Peyer's patch (tissue), 4 donors: ENCODE data around the gene ERP44.

ENCODE experiments used
- POLR2A ChIP-seq, 2 donors: fragments of 450-650 bp; IDR thresholded peaks; one replicate each; pipeline ENCODE4 v1.5.1; 2017; ENCODE audit warnings: antibody characterized with exemption in 2 of 2, mild to moderate bottlenecking in 2 of 2, moderate library complexity in 2 of 2
- TF ChIP-seq, protein P1 (sequence below), 6 experiments: fragments of 450-650 bp in 4 of 6; fragments of 200-600 bp in 2 of 6; sonication (generic) in 1 of 6; IDR thresholded peaks; one replicate each; pipeline ENCODE4 v1.5.1; 2017 to 2019; ENCODE audit warnings: antibody characterized with exemption in 6 of 6, mild to moderate bottlenecking in 3 of 6, moderate library complexity in 1 of 6

DNA sequence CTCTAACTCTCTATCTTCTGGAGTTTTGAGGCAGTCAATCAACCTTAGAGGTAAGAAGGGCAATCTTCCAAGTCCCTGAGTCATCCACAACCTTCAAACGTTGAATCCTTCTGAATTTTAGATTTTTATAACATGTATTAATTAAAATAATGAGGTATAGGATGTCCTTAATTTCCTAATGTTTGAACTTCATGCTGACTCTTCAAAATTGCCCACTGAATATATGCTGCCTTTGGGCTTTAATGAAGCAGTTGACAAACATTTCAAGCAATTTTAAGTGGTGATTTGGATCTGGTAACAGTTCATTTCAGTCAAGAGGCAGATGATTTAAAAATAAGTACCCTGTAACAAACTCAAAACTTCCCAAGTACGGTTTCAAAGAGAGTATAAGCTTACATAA lies 26.0 kb downstream of the ERP44 start:
- TF ChIP-seq, protein P1, sequence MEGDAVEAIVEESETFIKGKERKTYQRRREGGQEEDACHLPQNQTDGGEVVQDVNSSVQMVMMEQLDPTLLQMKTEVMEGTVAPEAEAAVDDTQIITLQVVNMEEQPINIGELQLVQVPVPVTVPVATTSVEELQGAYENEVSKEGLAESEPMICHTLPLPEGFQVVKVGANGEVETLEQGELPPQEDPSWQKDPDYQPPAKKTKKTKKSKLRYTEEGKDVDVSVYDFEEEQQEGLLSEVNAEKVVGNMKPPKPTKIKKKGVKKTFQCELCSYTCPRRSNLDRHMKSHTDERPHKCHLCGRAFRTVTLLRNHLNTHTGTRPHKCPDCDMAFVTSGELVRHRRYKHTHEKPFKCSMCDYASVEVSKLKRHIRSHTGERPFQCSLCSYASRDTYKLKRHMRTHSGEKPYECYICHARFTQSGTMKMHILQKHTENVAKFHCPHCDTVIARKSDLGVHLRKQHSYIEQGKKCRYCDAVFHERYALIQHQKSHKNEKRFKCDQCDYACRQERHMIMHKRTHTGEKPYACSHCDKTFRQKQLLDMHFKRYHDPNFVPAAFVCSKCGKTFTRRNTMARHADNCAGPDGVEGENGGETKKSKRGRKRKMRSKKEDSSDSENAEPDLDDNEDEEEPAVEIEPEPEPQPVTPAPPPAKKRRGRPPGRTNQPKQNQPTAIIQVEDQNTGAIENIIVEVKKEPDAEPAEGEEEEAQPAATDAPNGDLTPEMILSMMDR (IDR thresholded peaks at IDR 0.05), result no peak
- no peak for TF ChIP-seq POLR2A (IDR thresholded peaks at IDR 0.05)
